ENCODE measurements around the gene GXYLT2.

GXYLT2 gene

DNA sequence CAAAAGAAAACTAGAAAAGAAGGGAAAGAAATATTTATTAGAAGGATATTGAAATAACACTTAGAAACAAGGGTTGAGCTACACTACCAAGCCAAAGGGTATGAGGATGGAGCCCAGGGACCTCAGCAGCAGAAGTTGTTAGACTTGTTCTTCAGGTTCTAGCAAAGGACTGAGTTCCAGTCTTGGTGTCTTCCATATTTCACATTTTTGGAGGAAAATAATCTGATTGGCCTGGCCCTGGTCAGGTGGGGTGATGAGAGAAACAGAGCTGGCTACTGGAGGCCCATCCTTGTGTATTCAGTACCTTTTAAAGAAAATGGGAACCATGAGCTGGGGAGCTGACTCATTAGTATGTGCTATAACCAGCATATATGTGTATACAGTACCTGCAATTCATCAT is 137.0 kb downstream of the GXYLT2 start:
- no peak for DNase-seq

GRCh38 chr3:73026111-73026759 is 138.4 kb downstream of the GXYLT2 start:
- DNase-seq = no peak

All from NCI-H1694 (cell line).